ENCODE data around the gene MOCOS.

GRCh38 chr18:36196238-36196995 is 9.1 kb downstream of the MOCOS start:
- no peak for TF ChIP-seq CTCF (conservative IDR thresholded peaks at IDR 0.05; ENCODE audit: low read depth, low read length)
- TF ChIP-seq EZH2 (IDR thresholded peaks at IDR 0.05; ENCODE audit: low read length, unreplicated experiment) = no peak
- no peak for TF ChIP-seq EZH2phosphoT487 (IDR thresholded peaks at IDR 0.05; ENCODE audit: borderline replicate concordance, low read length)
